GM19395 (cell line): ENCODE measurements around the gene FCHSD2.
"Not testable (repeated sequence)": the region's sequence is repeated elsewhere in the genome, so short reads cannot be mapped to it uniquely, and the experiment has no call there.

Source experiments
- ATAC-seq: cut with Tn5 transposase; IDR thresholded peaks from one replicate; pipeline ENCODE4 v1.9.1; 2021; ENCODE audit warnings: mild to moderate bottlenecking, moderate library complexity; ENCODE audit not compliant: unreplicated experiment

FCHSD2 gene

DNA sequence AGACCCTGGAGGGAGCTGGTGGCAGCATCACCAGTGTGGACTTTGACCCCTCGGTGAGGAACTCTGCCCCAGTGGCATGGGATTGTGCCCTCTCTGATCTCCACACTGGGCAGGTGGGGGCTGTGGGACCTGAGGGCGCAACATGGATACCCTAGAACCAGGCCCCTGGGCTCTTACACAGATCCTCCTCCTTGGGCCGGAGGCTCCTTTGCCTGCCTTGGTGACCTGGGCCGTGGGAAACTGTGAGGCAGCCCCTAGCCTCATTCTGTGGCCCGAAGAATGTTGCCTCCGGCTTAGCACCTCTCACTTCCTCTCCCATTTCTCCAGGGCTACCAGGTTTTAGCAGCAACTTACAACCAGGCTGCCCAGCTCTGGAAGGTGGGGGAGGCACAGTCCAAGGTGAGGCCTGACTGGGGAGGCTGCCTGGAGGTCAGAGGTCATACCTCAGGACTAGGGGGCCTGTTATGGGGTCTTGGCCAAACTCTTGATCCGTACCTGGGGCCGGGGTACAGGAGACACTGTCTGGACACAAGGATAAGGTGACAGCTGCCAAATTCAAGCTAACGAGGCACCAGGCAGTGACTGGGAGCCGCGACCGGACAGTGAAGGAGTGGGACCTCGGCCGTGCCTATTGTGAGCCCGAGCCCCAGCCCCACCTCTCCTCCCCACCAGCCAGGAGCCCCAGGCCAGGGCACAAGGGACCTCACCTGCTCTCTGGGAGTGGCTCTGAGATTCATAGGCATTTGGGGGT, 315.8 kb downstream of the FCHSD2 start:
- ATAC-seq = no peak

DNA sequence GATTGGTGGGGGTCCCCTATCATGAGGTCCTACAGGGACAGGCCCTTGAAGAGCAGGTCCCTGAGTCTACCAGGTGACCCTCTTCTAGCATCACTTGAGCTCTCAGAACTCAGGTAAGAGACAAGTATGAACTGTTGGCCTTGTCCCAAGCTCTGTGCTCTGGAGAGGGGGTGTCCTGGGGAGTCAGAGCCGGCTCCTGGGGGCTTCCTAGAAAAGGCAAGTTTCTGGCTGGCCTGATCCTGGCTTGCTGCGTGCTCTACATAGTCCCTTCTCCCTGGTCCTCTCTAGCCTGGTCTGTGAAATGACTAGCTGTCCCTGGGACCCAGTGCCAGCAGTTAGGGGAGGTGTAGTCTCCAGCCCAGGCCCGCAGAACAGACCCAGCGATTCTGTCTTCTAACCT, 316.5 kb downstream of the FCHSD2 start:
- no peak for ATAC-seq

DNA sequence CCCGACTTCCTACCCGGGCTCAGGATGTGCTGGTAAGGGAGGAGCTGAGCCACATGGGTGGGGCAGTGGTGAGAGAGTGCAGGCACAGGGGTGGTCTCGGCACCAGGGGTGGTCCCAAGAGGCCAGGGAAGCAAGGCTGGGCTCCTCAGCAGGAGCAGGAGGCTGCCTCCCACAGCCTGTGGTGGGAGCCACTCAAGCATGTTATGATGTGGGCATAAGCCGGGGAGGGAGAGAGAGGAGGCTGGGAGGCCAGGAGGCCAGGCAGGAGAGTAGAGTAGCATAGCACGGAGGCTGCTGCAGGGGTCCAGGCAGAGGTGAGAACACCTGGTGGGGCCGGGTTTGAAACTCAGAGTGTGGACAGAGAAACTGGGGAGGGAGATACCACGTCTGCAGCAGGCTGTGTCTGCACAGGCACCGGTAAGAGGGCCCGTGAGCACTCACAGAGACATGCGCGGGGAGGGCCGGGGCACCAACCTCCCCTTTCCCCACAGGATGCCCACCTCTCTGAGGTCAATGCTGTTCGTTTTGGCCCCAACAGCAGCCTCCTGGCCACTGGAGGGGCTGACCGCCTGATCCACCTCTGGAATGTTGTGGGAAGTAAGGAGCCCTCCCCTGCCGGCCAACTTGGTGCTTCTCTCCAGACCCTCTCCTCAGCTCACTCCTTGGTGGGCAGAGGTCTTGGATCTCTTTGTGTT, 317.2 kb downstream of the FCHSD2 start:
- ATAC-seq = no peak

DNA sequence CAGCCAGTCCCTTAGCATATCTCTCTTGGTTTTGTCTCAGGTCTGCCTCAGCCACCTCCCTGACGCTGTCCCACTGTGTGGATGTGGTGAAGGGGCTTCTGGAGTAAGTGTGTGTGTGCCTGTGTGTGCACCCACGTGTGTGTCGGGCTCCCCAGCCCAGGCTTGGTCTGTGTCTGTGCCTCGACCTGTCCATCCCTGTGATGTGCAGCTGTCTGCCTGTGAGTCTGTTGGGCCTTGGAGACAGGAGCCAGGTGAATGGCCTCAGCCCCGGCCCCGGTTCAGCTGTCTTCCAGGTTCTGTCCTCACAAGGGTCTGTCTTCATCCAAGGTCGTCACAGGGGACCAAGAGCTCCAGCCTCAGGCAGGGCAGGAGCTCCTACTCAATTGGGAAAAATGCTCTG, 318.1 kb downstream of the FCHSD2 start:
- no peak for ATAC-seq

DNA sequence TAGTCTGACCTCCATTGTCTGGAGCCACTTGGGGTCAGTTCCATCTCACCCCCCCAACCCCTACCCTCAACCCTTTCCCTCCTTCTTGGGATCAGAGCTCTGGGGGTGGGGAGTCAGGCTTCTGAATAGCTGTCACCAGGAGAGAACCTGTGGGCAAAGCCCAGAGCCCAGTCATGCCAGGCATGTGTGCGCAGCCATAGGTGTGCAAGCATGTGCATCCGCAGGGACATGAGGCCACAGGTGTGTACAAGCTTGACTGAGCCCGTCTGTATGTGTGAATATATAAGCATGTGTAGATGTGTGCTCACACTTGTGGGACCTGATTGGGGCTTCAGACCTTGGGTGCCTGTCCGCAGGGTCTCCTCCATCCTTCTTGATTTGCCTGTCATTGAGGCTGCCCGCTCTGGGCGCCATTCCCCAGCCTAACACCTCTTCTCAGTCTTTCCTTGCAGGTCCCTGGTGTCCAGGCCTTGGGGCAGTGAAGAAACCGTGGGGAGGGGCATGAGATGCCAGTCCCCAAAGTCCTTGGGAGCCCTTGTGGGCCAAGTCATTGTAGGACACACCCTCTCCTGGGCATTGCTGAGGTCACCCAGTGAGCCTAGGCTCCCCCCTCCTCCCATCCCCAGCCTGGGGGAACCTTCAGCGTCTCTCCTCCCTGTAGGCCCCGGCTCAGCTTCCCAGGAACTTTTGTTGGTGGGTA, 318.9 kb downstream of the FCHSD2 start:
- no peak for ATAC-seq

DNA sequence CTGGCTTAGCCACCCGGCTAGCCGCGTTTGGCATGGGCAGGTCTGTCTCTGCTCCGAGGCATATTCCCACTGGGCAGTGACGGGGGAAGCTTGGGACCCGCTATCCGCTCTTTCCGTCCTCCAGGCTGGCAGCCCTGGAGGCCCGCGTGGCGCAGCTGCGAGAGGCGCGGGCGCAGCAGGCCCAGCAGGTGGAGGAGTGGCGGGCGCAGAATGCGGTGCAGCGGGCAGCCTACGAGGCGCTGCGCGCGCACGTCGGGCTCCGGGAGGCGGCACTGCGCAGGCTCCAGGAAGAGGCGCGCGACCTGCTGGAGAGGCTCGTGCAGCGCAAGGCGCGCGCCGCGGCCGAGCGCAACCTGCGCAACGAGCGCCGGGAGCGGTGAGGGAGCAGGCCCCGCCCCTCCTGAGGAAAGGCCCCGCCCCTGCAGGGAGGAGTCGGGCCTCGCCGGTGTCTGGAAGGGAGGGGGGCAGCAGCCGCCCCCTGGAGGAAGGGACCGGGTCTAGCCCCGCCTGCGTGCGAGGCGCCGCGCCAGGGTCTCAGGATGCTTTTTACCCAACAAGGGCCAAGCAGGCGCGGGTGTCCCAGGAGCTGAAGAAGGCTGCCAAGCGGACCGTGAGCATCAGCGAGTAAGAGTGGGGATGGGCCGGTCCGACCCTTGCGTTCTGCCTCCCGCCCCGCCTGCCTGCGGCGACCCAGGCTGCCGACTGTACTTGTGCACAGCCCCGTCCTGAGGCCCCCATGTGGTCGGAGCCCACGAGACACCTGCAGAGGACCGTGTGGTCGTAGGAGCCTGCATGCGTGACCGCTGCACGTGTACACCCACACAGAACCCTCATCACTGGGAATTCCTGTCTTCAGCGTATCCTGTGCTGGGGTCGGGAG, 320.0 kb downstream of the FCHSD2 start:
- ATAC-seq = peak; percentile 55

DNA sequence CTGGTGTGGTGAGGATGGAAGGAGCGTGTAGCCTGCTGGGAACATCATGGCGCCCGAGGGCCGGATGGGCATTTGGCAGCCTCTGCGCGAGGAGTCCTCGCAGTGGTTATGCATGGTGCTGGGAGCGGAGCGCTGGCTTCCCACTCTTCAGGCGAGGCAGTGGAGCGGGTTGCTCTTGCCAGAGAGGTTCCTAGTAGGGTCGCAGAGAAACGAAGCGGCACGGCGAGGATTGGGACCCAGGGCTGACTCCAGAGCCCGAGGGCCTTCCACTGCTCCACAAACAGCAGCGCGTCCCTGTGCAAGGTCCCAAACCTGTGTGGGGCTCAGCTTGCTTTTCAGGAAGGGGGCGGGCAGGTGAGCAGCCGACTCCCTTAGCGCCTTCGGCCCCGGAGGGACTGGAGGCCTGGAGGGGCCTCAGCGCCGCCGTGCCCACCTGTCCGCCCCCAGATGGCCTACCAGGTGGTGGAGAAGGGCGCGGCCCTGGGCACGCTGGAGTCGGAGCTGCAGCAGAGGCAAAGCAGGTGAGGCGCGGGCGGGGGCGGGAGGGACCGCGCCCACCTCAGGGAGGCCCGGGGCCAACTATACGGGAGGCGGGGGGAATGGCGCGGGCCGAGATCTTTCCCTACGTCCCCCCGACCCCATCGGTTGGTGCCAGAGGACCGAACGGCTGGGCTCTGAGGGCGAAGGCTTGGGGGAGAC, 320.7 kb downstream of the FCHSD2 start:
- no peak for ATAC-seq

DNA sequence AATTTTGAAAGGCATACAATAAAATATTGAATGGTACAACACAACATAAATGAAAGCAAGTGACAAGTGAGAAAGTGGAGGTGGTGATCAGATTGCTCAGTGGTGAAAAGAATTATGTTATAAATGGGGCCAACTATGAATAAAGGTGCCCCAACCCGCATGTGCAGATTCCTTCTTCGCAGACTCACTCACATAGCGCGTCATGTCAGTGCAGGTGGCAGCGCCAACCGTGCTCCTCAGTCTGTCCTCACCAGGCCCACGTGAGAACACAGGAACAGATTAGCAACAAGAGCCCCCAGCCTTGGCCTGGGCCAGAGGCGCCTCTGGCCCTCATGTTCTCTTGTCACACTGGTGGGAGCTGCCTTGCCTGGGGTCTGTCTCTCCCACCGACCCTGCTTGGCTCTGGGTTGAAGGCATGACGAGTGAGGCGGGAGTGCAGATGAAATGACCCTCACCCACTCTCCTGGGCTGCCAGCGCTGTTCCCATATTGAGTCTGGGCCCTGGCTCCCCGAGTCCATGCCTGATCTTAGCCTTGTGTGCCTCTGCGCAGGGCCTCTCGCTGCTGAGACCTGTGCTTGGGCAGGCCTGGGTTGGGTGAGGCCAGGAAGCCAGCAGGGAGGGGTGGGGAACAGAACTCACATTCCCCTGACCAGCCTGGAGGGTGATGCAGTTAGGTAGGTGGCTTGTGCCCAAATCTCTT, 321.5 kb downstream of the FCHSD2 start:
- ATAC-seq = no peak

DNA sequence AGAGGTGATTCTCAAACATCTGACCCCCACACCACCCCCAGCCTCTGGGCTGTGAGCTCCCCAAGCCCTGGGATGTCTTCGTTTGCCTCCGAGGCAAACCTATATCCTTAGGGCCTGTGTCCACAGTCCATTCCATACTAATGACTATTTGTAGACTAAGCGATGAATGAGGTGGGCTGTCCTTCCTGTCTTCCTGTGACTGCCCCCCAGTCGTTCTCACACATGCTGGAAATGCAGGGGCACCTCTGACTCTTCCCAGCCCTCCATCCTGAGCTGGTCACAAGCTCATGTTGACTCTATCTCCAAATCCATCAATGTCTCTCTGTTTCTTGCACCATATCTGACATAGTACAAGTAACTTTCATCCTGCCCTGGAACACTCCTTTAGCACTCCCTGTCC, 323.1 kb downstream of the FCHSD2 start:
- ATAC-seq = no peak

DNA sequence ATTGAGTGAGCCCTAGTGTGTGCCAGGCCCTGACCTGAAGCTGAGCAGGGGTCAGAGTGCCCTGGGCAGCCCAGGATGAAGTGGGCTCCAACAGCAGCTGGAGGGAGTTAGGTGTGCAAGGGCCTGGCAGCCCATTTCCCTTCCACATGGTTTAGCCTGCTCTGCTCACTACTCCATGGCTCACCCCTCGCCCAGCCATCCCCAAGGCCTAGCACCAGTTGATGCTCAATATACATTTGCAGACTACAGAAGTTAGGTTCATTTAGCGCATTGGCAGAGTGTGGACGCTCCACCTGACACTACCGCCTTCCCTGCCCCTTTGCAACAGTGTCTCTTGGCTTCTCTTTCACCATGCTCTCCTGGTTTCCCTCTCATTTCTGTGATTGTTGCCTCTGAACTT, 324.2 kb downstream of the FCHSD2 start:
- no peak for ATAC-seq

DNA sequence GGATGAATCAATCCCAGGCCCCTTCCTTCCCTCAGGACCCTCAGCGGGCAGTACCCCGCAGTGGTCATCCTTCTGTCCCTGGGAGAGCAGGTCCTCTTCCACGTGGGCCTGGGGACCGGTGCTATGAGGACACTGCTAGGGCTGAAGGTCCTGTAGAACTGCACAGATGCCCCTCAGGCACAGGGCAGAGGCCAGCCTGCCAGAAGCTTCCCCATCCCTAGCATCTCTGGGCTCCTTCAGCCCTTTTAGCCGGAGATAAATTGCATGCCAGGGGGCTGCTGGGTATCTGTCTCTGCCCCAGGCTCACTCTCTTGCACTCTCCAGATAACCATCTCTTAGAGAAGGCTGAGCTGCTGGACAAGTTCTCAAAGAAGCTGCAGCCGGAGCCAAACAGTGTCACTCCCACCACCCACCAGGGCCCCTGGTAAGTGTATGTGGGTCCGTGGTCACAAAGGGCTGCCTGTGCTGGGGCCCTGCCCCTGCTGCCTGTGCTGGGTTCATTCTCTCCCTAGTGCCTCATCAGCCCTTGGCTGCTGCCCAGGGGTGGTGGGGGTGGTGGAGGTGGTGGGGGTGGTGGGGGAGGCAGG, 325.6 kb downstream of the FCHSD2 start:
- no peak for ATAC-seq

DNA sequence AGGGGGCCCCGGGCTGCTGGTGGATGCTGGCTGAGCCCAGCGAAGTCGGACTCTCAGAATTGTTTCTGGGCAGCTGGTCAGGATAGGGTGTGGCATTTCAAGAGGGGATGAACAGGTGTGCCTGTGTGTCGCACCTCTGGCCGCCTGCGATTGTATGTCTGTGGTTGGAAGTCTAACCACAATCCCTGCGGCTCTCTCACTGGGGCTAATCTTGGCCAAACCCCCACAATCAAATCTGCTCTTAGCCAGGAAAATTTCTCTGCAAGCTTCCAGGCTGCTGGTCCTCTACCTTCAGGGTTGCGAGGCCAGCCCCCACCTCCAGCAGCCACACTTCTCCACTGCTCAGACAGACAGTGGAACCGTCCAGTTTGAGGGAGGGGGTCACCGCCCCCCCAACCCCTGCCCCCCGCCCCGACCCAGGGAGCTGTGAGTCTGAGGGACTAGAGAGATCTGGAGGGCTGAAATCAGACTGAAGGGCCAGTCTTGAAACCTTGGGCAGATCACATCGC, 327.0 kb downstream of the FCHSD2 start:
- peak; percentile 9 for ATAC-seq

DNA sequence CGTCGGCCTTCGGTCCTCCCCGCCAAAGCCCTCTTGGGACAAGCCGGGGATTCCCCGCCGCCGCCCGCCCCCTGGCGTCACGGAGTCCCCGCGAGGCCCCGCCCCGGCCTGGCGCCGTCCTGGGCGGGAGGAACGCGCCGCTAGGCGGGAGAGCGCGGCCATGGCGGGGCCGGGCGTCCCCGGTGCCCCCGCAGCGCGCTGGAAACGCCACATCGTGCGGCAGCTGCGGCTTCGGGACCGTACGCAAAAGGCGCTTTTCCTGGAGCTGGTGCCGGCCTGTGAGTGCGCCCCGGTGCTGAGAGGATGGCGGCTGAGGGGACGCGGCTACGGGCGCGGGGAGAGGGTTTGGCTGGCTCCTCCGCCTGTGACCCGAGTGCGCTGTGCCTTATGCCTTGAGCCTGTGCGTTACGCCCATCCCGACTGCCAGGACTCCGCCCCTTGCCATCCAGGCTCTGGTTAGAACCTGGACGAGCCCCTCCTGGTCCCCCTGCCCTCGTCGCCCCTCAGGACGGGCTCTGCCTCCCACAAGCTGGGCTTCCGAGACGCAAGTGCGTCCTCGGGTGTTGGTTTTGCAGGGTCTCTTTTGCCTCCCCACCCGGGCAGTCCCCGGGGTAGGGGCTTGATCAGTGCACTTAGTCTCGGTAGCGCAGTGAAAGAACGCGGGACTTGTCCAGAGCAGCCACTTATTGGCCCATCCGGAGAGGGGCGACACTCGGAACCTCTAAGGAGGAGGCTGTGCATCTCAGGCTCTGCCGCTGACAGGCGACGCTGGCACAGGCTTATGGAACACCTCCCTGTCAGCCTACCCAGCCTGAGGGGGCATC, 327.6 kb downstream of the FCHSD2 start, which contains the start of gene ATG16L2:
TSS of gene ATG16L2 (plus strand) at position 126 of the 824 bp plus-strand sequence. CDS start at position 161, 35 bp downstream.
- ATAC-seq = peak; percentile 62

DNA sequence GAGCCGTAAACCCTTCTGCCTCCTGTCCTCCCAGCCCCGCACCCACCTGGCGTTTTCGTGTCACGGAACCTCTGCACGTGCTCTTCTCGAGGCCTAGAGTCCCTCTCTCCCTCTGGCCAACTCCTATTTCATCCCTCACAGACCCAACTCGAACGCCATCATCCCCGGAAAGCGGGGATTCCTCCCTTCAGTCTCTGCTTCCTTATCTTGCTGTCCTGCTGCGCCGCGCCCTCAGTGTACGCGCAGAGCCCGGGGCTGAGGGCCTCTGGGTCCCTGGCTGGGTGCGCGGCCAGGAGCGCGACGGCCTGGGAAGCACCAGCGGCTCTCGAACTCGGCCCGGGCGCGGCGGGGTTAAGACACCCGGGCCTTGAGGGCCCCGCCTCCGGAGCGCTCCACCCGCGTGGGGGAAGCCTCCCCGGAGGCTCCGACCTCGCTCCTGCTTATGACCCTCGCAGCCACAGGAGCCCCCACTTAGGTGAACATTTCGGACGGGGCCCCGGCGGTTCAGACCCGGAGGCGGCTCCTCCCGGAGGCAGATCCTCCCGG, 328.3 kb downstream of the FCHSD2 start:
- ATAC-seq = peak; percentile 51

DNA sequence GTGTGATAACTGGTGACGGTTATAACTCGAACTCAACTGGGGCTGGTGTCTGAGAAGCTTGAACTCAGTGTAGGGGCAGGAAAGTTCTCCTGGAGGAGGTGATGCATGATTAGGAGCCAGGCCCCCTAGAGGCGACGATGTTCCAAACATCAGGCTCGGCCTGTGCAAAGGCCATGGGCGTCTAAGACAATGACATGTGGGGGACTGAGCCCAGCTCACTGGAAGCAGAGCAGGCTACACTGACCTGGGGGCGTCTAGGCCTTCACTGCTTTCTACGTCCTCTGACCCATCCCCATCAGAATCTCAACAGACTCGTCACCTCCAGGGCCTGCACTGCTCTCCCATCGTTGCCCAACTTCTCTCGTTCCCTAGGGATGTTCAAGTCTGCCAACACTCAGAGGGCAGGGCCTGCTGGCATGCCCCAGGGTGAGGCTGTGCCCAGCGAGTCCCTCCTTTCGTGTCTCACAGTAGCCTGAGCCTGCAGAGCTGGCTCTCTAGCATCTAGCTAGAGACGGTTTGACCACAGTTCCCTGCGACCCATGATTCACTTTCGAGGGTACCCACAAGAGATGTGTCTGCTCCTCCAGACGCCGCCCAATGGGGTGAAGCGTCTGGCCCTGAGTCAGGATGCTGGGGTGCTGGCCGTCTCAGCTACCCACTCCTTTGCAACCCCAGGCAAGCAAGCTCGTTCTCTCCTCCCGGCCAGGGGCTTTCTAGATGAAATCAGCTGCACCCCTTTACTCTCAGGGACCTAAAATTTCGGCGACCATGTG, 329.0 kb downstream of the FCHSD2 start:
- peak; percentile 41 for ATAC-seq

DNA sequence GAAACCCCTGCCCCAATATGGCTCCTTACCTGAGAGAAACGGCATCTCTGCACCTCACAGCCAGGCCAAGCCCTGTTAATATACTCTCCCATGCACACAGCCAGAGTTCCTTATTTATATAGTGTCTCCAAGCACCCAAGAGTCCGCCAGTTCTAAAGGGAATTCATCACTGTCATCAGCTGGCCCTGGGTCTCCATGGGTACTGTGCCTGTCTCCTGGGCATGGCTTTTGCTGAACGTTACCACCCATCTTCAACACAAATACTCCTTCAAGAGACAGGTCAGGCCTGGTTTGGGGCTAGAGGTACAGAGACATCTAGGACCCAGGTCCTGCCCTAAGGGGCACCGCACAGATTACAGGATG, 329.5 kb downstream of the FCHSD2 start:
- ATAC-seq = peak; percentile 2

DNA sequence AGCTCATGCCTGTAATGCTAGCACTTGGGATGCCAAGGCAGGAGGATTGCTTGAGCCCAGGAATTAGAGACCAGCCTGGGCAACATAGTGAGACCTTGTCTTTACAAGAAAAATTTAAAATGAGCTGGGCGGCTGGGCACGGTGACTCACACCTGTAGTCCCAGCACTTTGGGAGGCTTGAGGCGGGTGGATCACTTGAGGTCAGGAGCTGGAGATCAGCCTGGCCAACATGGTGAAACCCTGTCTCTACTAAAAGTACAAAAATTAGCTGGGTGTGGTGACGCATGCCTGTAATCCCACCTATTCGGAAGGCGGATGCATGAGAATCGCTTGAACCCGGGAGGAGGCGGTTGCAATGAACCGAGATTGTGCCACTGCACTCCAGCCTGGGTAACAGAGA, 330.4 kb downstream of the FCHSD2 start:
- not testable (repeated sequence) for ATAC-seq
